K562 (cell line): ENCODE measurements around the gene ZBTB48. TPM values are rescaled to one million over a fixed set of nuclear protein-coding genes. Genes with fewer than 3 reads are reported as not detected.

Experiments
- CBX1 ChIP-seq: sonication (generic); IDR thresholded peaks from 2 replicates; pipeline ENCODE4 v1.6.1; 2016; ENCODE audit warnings: antibody characterized with exemption, low read depth, mild to moderate bottlenecking
- ESRRA ChIP-seq: fragments of 450-650 bp; IDR thresholded peaks from 2 replicates; pipeline ENCODE4 v1.6.1; 2014; ENCODE audit warnings: low read depth, mild to moderate bottlenecking, moderate library complexity, borderline replicate concordance
- ETS2 ChIP-seq: IDR thresholded peaks from 2 replicates; pipeline ENCODE4 v1.6.1; 2016; ENCODE audit warnings: borderline replicate concordance, missing genetic modification characterization, mild to moderate bottlenecking, moderate library complexity, missing compliant biosample characterization; ENCODE audit not compliant: poor library complexity, severe bottlenecking
- FIP1L1 ChIP-seq: fragments of 200-400 bp; formaldehyde crosslinking; IDR thresholded peaks from 2 replicates; pipeline ENCODE4 v1.6.1; 2018; ENCODE audit warnings: mild to moderate bottlenecking, low read depth, low read length; ENCODE audit not compliant: poor library complexity, severe bottlenecking
- NFIX ChIP-seq: fragments of 250-450 bp; sonication (Bioruptor Pico); IDR thresholded peaks from 2 replicates; pipeline ENCODE4 v1.4.0; 2020; ENCODE audit warnings: low read depth, mild to moderate bottlenecking, moderate library complexity
- PYGO2 ChIP-seq: fragments of 450-650 bp; IDR thresholded peaks from 2 replicates; pipeline ENCODE4 v1.6.1; 2016; ENCODE audit warnings: mild to moderate bottlenecking, missing genetic modification characterization, moderate library complexity, missing compliant biosample characterization
- SP1 ChIP-seq: sonication (generic); formaldehyde crosslinking; IDR thresholded peaks from 2 replicates; pipeline ENCODE4 v1.8.1; 2022; ENCODE audit warnings: mild to moderate bottlenecking, missing genetic modification reagents
- SREBF1 ChIP-seq: fragments of 150-350 bp; IDR thresholded peaks from 2 replicates; pipeline ENCODE4 v1.6.1; 2014; ENCODE audit warnings: antibody characterized with exemption, low read depth, low read length, borderline replicate concordance
- TEAD1 ChIP-seq, 2 experiments: fragments of 450-650 bp in 1 of 2; sonication (generic) in 1 of 2; formaldehyde crosslinking; IDR thresholded peaks; 2 replicates each; pipeline versions ENCODE4 v1.4.0 to v1.8.0; 2020 to 2022; ENCODE audit warnings: mild to moderate bottlenecking in 2 of 2, missing genetic modification reagents in 1 of 2
- ZBTB1 ChIP-seq: sonication (generic); formaldehyde crosslinking; IDR thresholded peaks from 2 replicates; pipeline ENCODE4 v1.8.1; 2023; ENCODE audit warnings: missing genetic modification reagents, low read depth, mild to moderate bottlenecking, borderline replicate concordance
- ZNF354B ChIP-seq: fragments of 250-450 bp; sonication (Bioruptor Pico); IDR thresholded peaks from 2 replicates; pipeline ENCODE4 v1.4.0; 2020
- ZNF668 ChIP-seq: fragments of 250-450 bp; sonication (Bioruptor Pico); IDR thresholded peaks from 2 replicates; pipeline ENCODE4 v1.8.0; 2022; ENCODE audit warnings: mild to moderate bottlenecking, inconsistent platforms
- polyA plus RNA-seq, 8 experiments: library from polyadenylated mRNA; depleted of rRNA in 4 of 8; stranded (reverse) in 5 of 8; unstranded in 3 of 8; fragments of >200 nt; fragmentation: Nextera tagmentation in 2 of 8; fragmentation: Illumina TruSeq in 1 of 8; extraction: Ambion mirVana in 2 of 8; extraction: Trizol in 1 of 8; gene quantifications; 2 replicates each; pipeline versions ENCODE4 v1.2.1 to v1.2.3, GENCODE V29; 2011 to 2014; ENCODE audit warnings: inconsistent platforms in 1 of 8, missing spikeins in 1 of 8
- total RNA-seq, 7 experiments: library from RNA; depleted of rRNA in 6 of 7; stranded (reverse); fragments of >200 nt in 6 of 7; fragmentation: Illumina TruSeq in 2 of 7; extraction: Trizol in 2 of 7; gene quantifications; 2 replicates each; pipeline versions ENCODE4 v1.2.1 to v1.2.3, GENCODE V29; 2011 to 2021; ENCODE audit warnings: low replicate concordance in 1 of 7
- TF ChIP-seq, protein P1 (sequence below): fragments of 250-450 bp; sonication (Bioruptor Pico); IDR thresholded peaks from 2 replicates; pipeline ENCODE4 v1.8.0; 2022; ENCODE audit warnings: moderate library complexity, mild to moderate bottlenecking, inconsistent platforms
- TF ChIP-seq, protein P2 (sequence below): sonication (generic); formaldehyde crosslinking; IDR thresholded peaks from 2 replicates; pipeline ENCODE4 v1.8.0; 2022; ENCODE audit warnings: mild to moderate bottlenecking, missing genetic modification reagents
- TF ChIP-seq, protein P3 (sequence below): sonication (generic); formaldehyde crosslinking; IDR thresholded peaks from 2 replicates; pipeline ENCODE4 v1.4.0; 2020; ENCODE audit warnings: mild to moderate bottlenecking, missing genetic modification reagents
- TF ChIP-seq, protein P4 (sequence below): fragments of 450-650 bp; formaldehyde crosslinking; IDR thresholded peaks from 2 replicates; pipeline ENCODE4 v1.4.0; 2022; ENCODE audit warnings: mild to moderate bottlenecking, moderate library complexity
- TF ChIP-seq, protein P5 (sequence below): fragments of 450-650 bp; IDR thresholded peaks from 2 replicates; pipeline ENCODE4 v1.6.1; 2016; ENCODE audit warnings: mild to moderate bottlenecking
- TF ChIP-seq, protein P6 (sequence below): fragments of 250-450 bp; sonication (Bioruptor Pico); IDR thresholded peaks from 2 replicates; pipeline ENCODE4 v1.8.0; 2021; ENCODE audit warnings: borderline replicate concordance, mild to moderate bottlenecking, moderate library complexity; ENCODE audit not compliant: poor library complexity, severe bottlenecking

The ZBTB48 gene
- total and polyA plus RNA-seq, 9 of the 15 experiments (the other 6 are each of a cell fraction or from before 2014, with no cell fraction given): 1.9 to 66.9 (median 29.5) TPM

DNA sequence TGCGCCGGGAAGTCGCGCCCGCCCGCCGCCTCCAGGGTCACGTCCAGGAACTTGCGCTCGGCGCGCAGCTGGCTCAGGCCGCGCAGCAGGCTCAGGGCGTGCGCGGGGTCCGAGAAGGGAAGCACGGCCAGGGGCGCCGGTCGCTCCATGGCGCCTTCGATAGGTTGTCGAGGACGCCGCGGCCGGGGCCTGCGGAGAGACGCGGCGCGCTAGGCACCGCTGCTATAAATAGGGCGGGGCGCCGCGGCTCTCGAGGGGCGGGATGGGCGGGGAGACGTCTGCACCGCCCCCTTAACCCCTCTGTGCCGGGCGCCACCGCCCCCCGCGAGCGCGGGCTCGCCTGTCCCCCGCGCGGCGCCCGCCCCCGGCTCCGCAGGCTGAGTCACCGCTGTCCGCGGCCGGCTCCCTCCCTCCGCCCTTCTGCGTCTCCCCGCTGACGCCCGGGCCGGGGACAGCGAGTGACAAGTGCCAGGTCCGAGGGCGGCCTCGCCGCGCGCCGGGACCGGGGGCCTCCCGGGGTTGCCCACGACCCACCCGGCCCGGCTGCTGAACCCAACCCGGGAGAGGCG is 23.0 kb downstream of the ZBTB48 start, which contains the start of gene KLHL21 (continued):
- TF ChIP-seq, protein P1, sequence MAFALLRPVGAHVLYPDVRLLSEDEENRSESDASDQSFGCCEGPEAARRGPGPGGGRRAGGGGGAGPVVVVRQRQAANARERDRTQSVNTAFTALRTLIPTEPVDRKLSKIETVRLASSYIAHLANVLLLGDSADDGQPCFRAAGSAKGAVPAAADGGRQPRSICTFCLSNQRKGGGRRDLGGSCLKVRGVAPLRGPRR (CRISPR knock-in tag): no peak
- TF ChIP-seq ETS2 (no peak), PYGO2 (tag) (no peak), SP1 (CRISPR knock-in tag) (0 out of 2 replicates have a peak, but pooled peaks have one; percentile 29), ZNF668 (no peak), CBX1 (peak; percentile 86; the same call in 1 of the 2 replicates), FIP1L1 (peak; percentile 82), ZNF354B (CRISPR knock-in tag) (no peak), ESRRA (no peak; the same call in 1 of the 2 replicates), NFIX (CRISPR knock-in tag) (no peak), SREBF1 (no peak), ZBTB1 (CRISPR knock-in tag) (no peak; the same call in 1 of the 2 replicates), TEAD1 (CRISPR knock-in tag; IDR thresholded peaks at IDR 0.05) (peak; percentile 21 to 77; a peak in 1 of 4 replicates)
- TF ChIP-seq, protein P2, sequence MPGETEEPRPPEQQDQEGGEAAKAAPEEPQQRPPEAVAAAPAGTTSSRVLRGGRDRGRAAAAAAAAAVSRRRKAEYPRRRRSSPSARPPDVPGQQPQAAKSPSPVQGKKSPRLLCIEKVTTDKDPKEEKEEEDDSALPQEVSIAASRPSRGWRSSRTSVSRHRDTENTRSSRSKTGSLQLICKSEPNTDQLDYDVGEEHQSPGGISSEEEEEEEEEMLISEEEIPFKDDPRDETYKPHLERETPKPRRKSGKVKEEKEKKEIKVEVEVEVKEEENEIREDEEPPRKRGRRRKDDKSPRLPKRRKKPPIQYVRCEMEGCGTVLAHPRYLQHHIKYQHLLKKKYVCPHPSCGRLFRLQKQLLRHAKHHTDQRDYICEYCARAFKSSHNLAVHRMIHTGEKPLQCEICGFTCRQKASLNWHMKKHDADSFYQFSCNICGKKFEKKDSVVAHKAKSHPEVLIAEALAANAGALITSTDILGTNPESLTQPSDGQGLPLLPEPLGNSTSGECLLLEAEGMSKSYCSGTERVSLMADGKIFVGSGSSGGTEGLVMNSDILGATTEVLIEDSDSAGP: no peak
- TF ChIP-seq, protein P3, sequence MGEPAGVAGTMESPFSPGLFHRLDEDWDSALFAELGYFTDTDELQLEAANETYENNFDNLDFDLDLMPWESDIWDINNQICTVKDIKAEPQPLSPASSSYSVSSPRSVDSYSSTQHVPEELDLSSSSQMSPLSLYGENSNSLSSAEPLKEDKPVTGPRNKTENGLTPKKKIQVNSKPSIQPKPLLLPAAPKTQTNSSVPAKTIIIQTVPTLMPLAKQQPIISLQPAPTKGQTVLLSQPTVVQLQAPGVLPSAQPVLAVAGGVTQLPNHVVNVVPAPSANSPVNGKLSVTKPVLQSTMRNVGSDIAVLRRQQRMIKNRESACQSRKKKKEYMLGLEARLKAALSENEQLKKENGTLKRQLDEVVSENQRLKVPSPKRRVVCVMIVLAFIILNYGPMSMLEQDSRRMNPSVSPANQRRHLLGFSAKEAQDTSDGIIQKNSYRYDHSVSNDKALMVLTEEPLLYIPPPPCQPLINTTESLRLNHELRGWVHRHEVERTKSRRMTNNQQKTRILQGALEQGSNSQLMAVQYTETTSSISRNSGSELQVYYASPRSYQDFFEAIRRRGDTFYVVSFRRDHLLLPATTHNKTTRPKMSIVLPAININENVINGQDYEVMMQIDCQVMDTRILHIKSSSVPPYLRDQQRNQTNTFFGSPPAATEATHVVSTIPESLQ: no peak; the same call in 1 of the 2 replicates
- TF ChIP-seq, protein P4, sequence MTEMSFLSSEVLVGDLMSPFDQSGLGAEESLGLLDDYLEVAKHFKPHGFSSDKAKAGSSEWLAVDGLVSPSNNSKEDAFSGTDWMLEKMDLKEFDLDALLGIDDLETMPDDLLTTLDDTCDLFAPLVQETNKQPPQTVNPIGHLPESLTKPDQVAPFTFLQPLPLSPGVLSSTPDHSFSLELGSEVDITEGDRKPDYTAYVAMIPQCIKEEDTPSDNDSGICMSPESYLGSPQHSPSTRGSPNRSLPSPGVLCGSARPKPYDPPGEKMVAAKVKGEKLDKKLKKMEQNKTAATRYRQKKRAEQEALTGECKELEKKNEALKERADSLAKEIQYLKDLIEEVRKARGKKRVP: peak; percentile 52; the same call in 1 of the 2 replicates
- TF ChIP-seq, protein P5, sequence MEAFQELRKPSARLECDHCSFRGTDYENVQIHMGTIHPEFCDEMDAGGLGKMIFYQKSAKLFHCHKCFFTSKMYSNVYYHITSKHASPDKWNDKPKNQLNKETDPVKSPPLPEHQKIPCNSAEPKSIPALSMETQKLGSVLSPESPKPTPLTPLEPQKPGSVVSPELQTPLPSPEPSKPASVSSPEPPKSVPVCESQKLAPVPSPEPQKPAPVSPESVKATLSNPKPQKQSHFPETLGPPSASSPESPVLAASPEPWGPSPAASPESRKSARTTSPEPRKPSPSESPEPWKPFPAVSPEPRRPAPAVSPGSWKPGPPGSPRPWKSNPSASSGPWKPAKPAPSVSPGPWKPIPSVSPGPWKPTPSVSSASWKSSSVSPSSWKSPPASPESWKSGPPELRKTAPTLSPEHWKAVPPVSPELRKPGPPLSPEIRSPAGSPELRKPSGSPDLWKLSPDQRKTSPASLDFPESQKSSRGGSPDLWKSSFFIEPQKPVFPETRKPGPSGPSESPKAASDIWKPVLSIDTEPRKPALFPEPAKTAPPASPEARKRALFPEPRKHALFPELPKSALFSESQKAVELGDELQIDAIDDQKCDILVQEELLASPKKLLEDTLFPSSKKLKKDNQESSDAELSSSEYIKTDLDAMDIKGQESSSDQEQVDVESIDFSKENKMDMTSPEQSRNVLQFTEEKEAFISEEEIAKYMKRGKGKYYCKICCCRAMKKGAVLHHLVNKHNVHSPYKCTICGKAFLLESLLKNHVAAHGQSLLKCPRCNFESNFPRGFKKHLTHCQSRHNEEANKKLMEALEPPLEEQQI: no peak
- TF ChIP-seq, protein P6, sequence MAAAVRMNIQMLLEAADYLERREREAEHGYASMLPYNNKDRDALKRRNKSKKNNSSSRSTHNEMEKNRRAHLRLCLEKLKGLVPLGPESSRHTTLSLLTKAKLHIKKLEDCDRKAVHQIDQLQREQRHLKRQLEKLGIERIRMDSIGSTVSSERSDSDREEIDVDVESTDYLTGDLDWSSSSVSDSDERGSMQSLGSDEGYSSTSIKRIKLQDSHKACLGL (CRISPR knock-in tag): no peak
